Activated naive CD4-positive, alpha-beta T cell treated with anti-CD3 and anti-CD28 coated beads, Interleukin-2, amount 50 U/mL, for 24 hours (primary cell): ENCODE results near the gene MUCL1.
A peak's percentile ranks its signal among the peaks of the same experiment; 100 is the strongest.

ENCODE experiments used
- H3K27ac Mint-ChIP-seq: one replicate; pipeline ENCODE4 v1.8.0; 2021; ENCODE audit warnings: mild to moderate bottlenecking, mixed read lengths
- H3K27me3 Mint-ChIP-seq: one replicate; pipeline ENCODE4 v1.8.0; 2021; ENCODE audit warnings: mixed read lengths
- H3K36me3 Mint-ChIP-seq: one replicate; pipeline ENCODE4 v1.8.0; 2021; ENCODE audit warnings: mixed read lengths
- H3K4me1 Mint-ChIP-seq: one replicate; pipeline ENCODE4 v1.8.0; 2021; ENCODE audit warnings: mixed read lengths
- H3K4me3 Mint-ChIP-seq: one replicate; pipeline ENCODE4 v1.8.0; 2021; ENCODE audit warnings: mild to moderate bottlenecking, mixed read lengths
- H3K9me3 Mint-ChIP-seq: one replicate; pipeline ENCODE4 v1.8.0; 2021; ENCODE audit warnings: mixed read lengths

The MUCL1 gene

GRCh38 chr12:54853933-54854538 is at the start of gene MUCL1:
Gene MUCL1 (plus strand): TSS chr12:54854516. CDS start chr12:54854583, 67 bp downstream.
- H3K27ac Mint-ChIP-seq = no peak within 1 kb of the TSS
- no peaks in the 10 kb centered on the region for H3K36me3 Mint-ChIP-seq
- no peaks in the 10 kb centered on the region for H3K27me3 Mint-ChIP-seq
- H3K4me1 Mint-ChIP-seq = peaks cover 5% of the 10 kb centered on the region
- no peak within 1 kb of the TSS for H3K4me3 Mint-ChIP-seq
- no peaks in the 10 kb centered on the region for H3K9me3 Mint-ChIP-seq

GRCh38 chr12:54821676-54822075 is 32.6 kb upstream of the MUCL1 start:
- H3K4me1 Mint-ChIP-seq = no peaks in the 10 kb centered on the region
- H3K4me3 Mint-ChIP-seq = no peak overlapping the region
- peaks cover 6% of the 10 kb centered on the region for H3K36me3 Mint-ChIP-seq
- peaks cover 9% of the 10 kb centered on the region for H3K9me3 Mint-ChIP-seq
- H3K27me3 Mint-ChIP-seq = peaks cover 2% of the 10 kb centered on the region
- H3K27ac Mint-ChIP-seq = no peak overlapping the region

- no peak overlapping the region for H3K27ac Mint-ChIP-seq
- peaks cover 9% of the 10 kb centered on the region for H3K9me3 Mint-ChIP-seq
- no peak overlapping the region for H3K4me3 Mint-ChIP-seq
- H3K36me3 Mint-ChIP-seq = peaks cover 6% of the 10 kb centered on the region
- H3K27me3 Mint-ChIP-seq = peaks cover 2% of the 10 kb centered on the region
- H3K4me1 Mint-ChIP-seq = no peaks in the 10 kb centered on the region
Measured at GRCh38 chr12:54824402-54824801, 29.9 kb upstream of the MUCL1 start.

- H3K4me1 Mint-ChIP-seq = no peaks in the 10 kb centered on the region
- peaks cover under 1% of the 10 kb centered on the region for H3K36me3 Mint-ChIP-seq
- no peak overlapping the region for H3K4me3 Mint-ChIP-seq
- H3K27me3 Mint-ChIP-seq = peaks cover 2% of the 10 kb centered on the region
- H3K9me3 Mint-ChIP-seq = peaks cover 1% of the 10 kb centered on the region
- no peak overlapping the region for H3K27ac Mint-ChIP-seq
Measured at GRCh38 chr12:54829511-54829910, 24.8 kb upstream of the MUCL1 start.

GRCh38 chr12:54830199-54830598 is 24.1 kb upstream of the MUCL1 start:
- H3K27me3 Mint-ChIP-seq = peaks cover 2% of the 10 kb centered on the region
- H3K9me3 Mint-ChIP-seq = no peaks in the 10 kb centered on the region
- no peaks in the 10 kb centered on the region for H3K4me1 Mint-ChIP-seq
- no peaks in the 10 kb centered on the region for H3K36me3 Mint-ChIP-seq
- H3K27ac Mint-ChIP-seq = no peak overlapping the region
- no peak overlapping the region for H3K4me3 Mint-ChIP-seq

- H3K4me3 Mint-ChIP-seq = no peak overlapping the region
- peaks cover 2% of the 10 kb centered on the region for H3K36me3 Mint-ChIP-seq
- no peak overlapping the region for H3K27ac Mint-ChIP-seq
- H3K27me3 Mint-ChIP-seq = peaks cover 2% of the 10 kb centered on the region
- H3K4me1 Mint-ChIP-seq = no peaks in the 10 kb centered on the region
- H3K9me3 Mint-ChIP-seq = peaks cover 5% of the 10 kb centered on the region
Measured at GRCh38 chr12:54831631-54832030, 22.7 kb upstream of the MUCL1 start.

- Mint-ChIP-seq H3K27me3 (peaks cover 8% of the 10 kb centered on the region), H3K4me3 (no peak overlapping the region), H3K36me3 (peaks cover 6% of the 10 kb centered on the region), H3K27ac (no peak overlapping the region), H3K9me3 (peaks cover 13% of the 10 kb centered on the region), H3K4me1 (no peaks in the 10 kb centered on the region)
Measured at GRCh38 chr12:54840244-54840865, 14.0 kb upstream of the MUCL1 start.

- no peaks in the 10 kb centered on the region for H3K27me3 Mint-ChIP-seq
- no peak overlapping the region for H3K27ac Mint-ChIP-seq
- peaks cover 5% of the 10 kb centered on the region for H3K9me3 Mint-ChIP-seq
- H3K4me1 Mint-ChIP-seq = peaks cover 5% of the 10 kb centered on the region
- no peak overlapping the region for H3K4me3 Mint-ChIP-seq
- no peaks in the 10 kb centered on the region for H3K36me3 Mint-ChIP-seq
Measured at GRCh38 chr12:54857406-54857805, 3.1 kb downstream of the MUCL1 start.

- no peaks in the 10 kb centered on the region for H3K27me3 Mint-ChIP-seq
- no peak overlapping the region for H3K4me3 Mint-ChIP-seq
- no peaks in the 10 kb centered on the region for H3K36me3 Mint-ChIP-seq
- H3K27ac Mint-ChIP-seq = no peak overlapping the region
- H3K9me3 Mint-ChIP-seq = peaks cover 5% of the 10 kb centered on the region
- H3K4me1 Mint-ChIP-seq = peaks cover 13% of the 10 kb centered on the region
Measured at GRCh38 chr12:54858562-54858961, 4.2 kb downstream of the MUCL1 start.

- no peaks in the 10 kb centered on the region for H3K36me3 Mint-ChIP-seq
- H3K27ac Mint-ChIP-seq = no peak overlapping the region
- H3K9me3 Mint-ChIP-seq = peaks cover 5% of the 10 kb centered on the region
- H3K4me3 Mint-ChIP-seq = no peak overlapping the region
- H3K27me3 Mint-ChIP-seq = no peaks in the 10 kb centered on the region
- H3K4me1 Mint-ChIP-seq = peaks cover 17% of the 10 kb centered on the region
Measured at GRCh38 chr12:54859502-54859901, 5.2 kb downstream of the MUCL1 start.

GRCh38 chr12:54861927-54862326 is 7.6 kb downstream of the MUCL1 start:
- Mint-ChIP-seq H3K27ac (no peak overlapping the region), H3K4me3 (no peak overlapping the region), H3K27me3 (no peaks in the 10 kb centered on the region), H3K4me1 (peaks cover 29% of the 10 kb centered on the region), H3K9me3 (peaks cover 5% of the 10 kb centered on the region), H3K36me3 (no peaks in the 10 kb centered on the region)

- H3K27me3 Mint-ChIP-seq = no peaks in the 10 kb centered on the region
Measured at GRCh38 chr12:54863948-54864618, 9.8 kb downstream of the MUCL1 start.

GRCh38 chr12:54865683-54866324 is 11.5 kb downstream of the MUCL1 start:
- peaks cover 5% of the 10 kb centered on the region for H3K9me3 Mint-ChIP-seq
- H3K27ac Mint-ChIP-seq = peak overlapping the region; percentile 46
- no peak overlapping the region for H3K4me3 Mint-ChIP-seq
- H3K36me3 Mint-ChIP-seq = no peaks in the 10 kb centered on the region
- peaks cover 29% of the 10 kb centered on the region for H3K4me1 Mint-ChIP-seq
- H3K27me3 Mint-ChIP-seq = peaks cover 2% of the 10 kb centered on the region

More at GRCh38 chr12:54863948-54864618, 9.8 kb downstream of the MUCL1 start:
- Mint-ChIP-seq H3K9me3 (peaks cover 5% of the 10 kb centered on the region), H3K36me3 (no peaks in the 10 kb centered on the region), H3K4me3 (peak overlapping the region; percentile 34), H3K27ac (peak overlapping the region; percentile 81), H3K4me1 (peaks cover 29% of the 10 kb centered on the region)

- Mint-ChIP-seq H3K27ac (no peak overlapping the region), H3K4me1 (peaks cover 20% of the 10 kb centered on the region), H3K4me3 (no peak overlapping the region), H3K9me3 (no peaks in the 10 kb centered on the region), H3K36me3 (no peaks in the 10 kb centered on the region), H3K27me3 (peaks cover 4% of the 10 kb centered on the region)
Measured at GRCh38 chr12:54868690-54869089, 14.4 kb downstream of the MUCL1 start.

GRCh38 chr12:54870048-54870447 is 15.7 kb downstream of the MUCL1 start:
- Mint-ChIP-seq H3K27me3 (peaks cover 4% of the 10 kb centered on the region), H3K4me1 (peaks cover 8% of the 10 kb centered on the region), H3K27ac (no peak overlapping the region), H3K9me3 (no peaks in the 10 kb centered on the region), H3K4me3 (no peak overlapping the region), H3K36me3 (no peaks in the 10 kb centered on the region)

- no peak overlapping the region for H3K27ac Mint-ChIP-seq
- H3K4me3 Mint-ChIP-seq = no peak overlapping the region
Measured at GRCh38 chr12:54870617-54871016, 16.3 kb downstream of the MUCL1 start.

More at GRCh38 chr12:54870617-54871016, 16.3 kb downstream of the MUCL1 start:
- Mint-ChIP-seq H3K36me3 (no peaks in the 10 kb centered on the region), H3K27me3 (peaks cover 4% of the 10 kb centered on the region), H3K9me3 (no peaks in the 10 kb centered on the region), H3K4me1 (peaks cover 4% of the 10 kb centered on the region)
